GM10266 (cell line): ENCODE measurements around the gene WDR18.
A peak's percentile ranks its signal among the peaks of the same experiment; 100 is the strongest.

Experiments
- DNase-seq: peaks from one replicate; pipeline ENCODE4 v3.0.0; 2012; ENCODE audit errors: extremely low spot score
- CTCF ChIP-seq: IDR thresholded peaks from 2 replicates; pipeline ENCODE4 v1.5.1; 2012; ENCODE audit warnings: mild to moderate bottlenecking, low read depth; ENCODE audit not compliant: control insufficient read depth, insufficient read depth; ENCODE audit errors: missing control alignments

WDR18 gene

GRCh38 chr19:973726-974563, 10.2 kb upstream of the WDR18 start:
- TF ChIP-seq CTCF, result no peak
- no peak for DNase-seq

- no peak for DNase-seq
- TF ChIP-seq CTCF, result no peak
Observed at GRCh38 chr19:974564-975257, 9.4 kb upstream of the WDR18 start.

GRCh38 chr19:976476-976875, 7.7 kb upstream of the WDR18 start:
- TF ChIP-seq CTCF, result no peak
- DNase-seq, result no peak

GRCh38 chr19:977058-977464, 7.1 kb upstream of the WDR18 start:
- DNase-seq, result no peak
- no peak for TF ChIP-seq CTCF

- DNase-seq, result peak; percentile 91
- TF ChIP-seq CTCF, result no peak
Observed at GRCh38 chr19:979318-979741, 4.8 kb upstream of the WDR18 start.

GRCh38 chr19:980133-980998, 3.8 kb upstream of the WDR18 start:
- no peak for TF ChIP-seq CTCF
- DNase-seq, result no peak
